Karpas-422 (cell line): ENCODE data around the gene FGF12. TPM values are rescaled to one million over a fixed set of nuclear protein-coding genes. Genes with fewer than 3 reads are reported as not detected.

Experiments used
- DNase-seq: peaks from one replicate; pipeline ENCODE4 v3.0.0-alpha.2; 2015
- H2AFZ ChIP-seq: fragments of 200-600 bp; sonication (generic); 2 replicates; pipeline ENCODE4 v1.6.1; 2014; ENCODE audit warnings: antibody characterized with exemption, low read length, mixed read lengths
- H3K27ac ChIP-seq: fragments of 200-600 bp; sonication (generic); 2 replicates; pipeline ENCODE4 v1.5.1; 2014; ENCODE audit warnings: mild to moderate bottlenecking, low read length, moderate library complexity
- H3K27me3 ChIP-seq: fragments of 200-600 bp; sonication (generic); 2 replicates; pipeline ENCODE4 v1.6.1; 2014; ENCODE audit warnings: low read length, mixed read lengths
- H3K36me3 ChIP-seq: fragments of 200-600 bp; sonication (generic); 2 replicates; pipeline ENCODE4 v1.6.1; 2014; ENCODE audit warnings: low read length, mixed read lengths; ENCODE audit not compliant: insufficient read depth
- H3K4me1 ChIP-seq: fragments of 200-600 bp; sonication (generic); 2 replicates; pipeline ENCODE4 v1.6.1; 2014; ENCODE audit warnings: mild to moderate bottlenecking, low read length, mixed read lengths
- H3K4me2 ChIP-seq: fragments of 200-600 bp; sonication (generic); 2 replicates; pipeline ENCODE4 v1.6.1; 2014; ENCODE audit warnings: low read length, low read depth, mild to moderate bottlenecking; ENCODE audit not compliant: poor library complexity, severe bottlenecking
- H3K4me3 ChIP-seq: fragments of 200-600 bp; sonication (generic); 2 replicates; pipeline ENCODE4 v1.5.1; 2014; ENCODE audit warnings: mild to moderate bottlenecking, antibody characterized with exemption, low read length, mixed read lengths
- H3K79me2 ChIP-seq: fragments of 200-600 bp; sonication (generic); 2 replicates; pipeline ENCODE4 v1.6.1; 2014; ENCODE audit warnings: mild to moderate bottlenecking, low read length, mixed read lengths
- H3K9ac ChIP-seq: fragments of 200-600 bp; sonication (generic); 2 replicates; pipeline ENCODE4 v1.6.0; 2014; ENCODE audit warnings: low read length
- H3K9me2 ChIP-seq: fragments of 200-600 bp; sonication (generic), shearing (Covaris generic); replicated peaks from 2 replicates; pipeline ENCODE4 v1.6.0; 2014; ENCODE audit warnings: mild to moderate bottlenecking, low read length, moderate library complexity; ENCODE audit not compliant: insufficient read depth
- H3K9me3 ChIP-seq: fragments of 300-700, 200-600 bp; sonication (generic); 2 replicates; pipeline ENCODE4 v1.6.1; 2014; ENCODE audit warnings: low read length, mixed read lengths
- H4K20me1 ChIP-seq: fragments of 200-600 bp; sonication (generic); 2 replicates; pipeline ENCODE4 v1.6.1; 2014; ENCODE audit warnings: mild to moderate bottlenecking, antibody characterized with exemption, low read length, low read depth; ENCODE audit not compliant: insufficient read depth
- total RNA-seq: library from RNA; depleted of rRNA; stranded (reverse); fragments of >200 nt; shearing (Covaris generic); gene quantifications from 2 replicates; pipeline ENCODE4 v1.2.3, GENCODE V29; 2014; ENCODE audit warnings: low replicate concordance

Gene FGF12
- total RNA-seq, 1 experiment from 2014 or later, result not detected

DNA sequence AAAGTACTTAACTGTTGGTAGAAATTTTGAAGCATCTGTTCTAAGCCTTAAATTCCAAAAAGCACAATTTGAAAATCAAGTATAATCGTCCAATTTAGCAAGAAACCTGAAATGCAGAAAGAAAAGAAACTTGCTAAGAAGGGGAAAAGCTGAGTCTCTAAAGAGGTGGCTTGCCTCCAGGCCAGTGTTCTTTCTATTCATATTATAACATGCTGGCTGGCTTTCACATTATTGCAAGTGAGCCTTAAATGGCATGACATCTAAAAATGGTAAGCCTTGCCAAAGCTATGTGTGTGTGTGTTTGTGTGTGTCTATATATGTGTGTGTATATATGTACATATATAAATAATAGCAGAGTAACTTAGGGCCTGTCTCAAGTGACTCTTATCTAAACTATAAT lies 89.5 kb downstream of the FGF12 start:
- no peaks in the 10 kb centered on the region for H4K20me1 ChIP-seq
- H3K9me3 ChIP-seq, result no peaks in the 10 kb centered on the region

DNA sequence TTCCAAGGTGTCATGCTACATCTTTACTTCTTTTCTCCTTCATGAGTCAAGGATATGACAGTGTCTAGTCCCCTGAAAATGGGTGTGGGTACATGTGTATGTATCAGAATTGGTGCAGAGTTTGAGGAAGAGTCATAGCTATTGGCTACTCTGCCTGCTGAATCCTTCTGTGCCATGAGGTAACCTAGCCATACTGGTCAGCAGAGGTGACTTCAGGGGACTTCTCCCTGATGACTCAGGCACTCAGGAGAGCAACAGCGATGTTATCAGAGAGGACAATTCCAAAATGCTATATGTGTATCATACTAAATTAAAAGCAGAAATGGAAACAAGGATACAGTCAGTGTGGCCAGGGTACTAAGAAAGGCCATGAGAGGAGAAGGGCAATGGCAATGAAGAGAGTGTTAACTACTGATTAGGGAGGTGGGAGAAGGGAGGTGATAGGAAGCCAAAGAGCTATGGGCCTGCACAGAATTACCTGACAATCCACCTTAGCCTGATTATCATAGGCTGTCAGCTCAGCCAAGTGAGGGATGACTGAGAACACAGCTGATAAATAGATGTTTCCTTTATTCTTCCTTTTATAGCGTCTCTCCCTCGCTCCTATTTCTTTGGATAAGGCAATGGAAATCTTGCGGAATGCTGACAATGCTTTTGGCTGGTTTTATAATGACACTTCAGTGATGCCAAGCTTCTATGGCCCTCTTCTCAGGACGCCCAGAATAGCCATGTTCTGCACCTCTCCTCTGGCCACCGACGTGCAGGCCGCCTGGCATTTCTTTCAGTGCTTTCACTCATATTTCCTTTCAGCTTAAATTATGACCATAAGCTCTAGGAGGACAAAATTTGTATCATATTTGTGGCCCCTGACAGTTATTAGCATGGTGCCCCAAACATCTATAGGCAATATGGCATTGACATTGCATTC lies 90.6 kb downstream of the FGF12 start:
- H3K4me3 ChIP-seq, result no peak overlapping the region
- no peak overlapping the region for H3K4me2 ChIP-seq
- H2AFZ ChIP-seq, result no peak overlapping the region
- no peaks in the 10 kb centered on the region for H4K20me1 ChIP-seq
- no peak for DNase-seq
- H3K4me1 ChIP-seq, result no peaks in the 10 kb centered on the region
- H3K9me3 ChIP-seq, result no peaks in the 10 kb centered on the region
- H3K27ac ChIP-seq, result no peak overlapping the region
- no peaks in the 10 kb centered on the region for H3K9me2 ChIP-seq
- H3K79me2 ChIP-seq, result no peaks in the 10 kb centered on the region
- no peaks in the 10 kb centered on the region for H3K27me3 ChIP-seq
- H3K9ac ChIP-seq, result no peak overlapping the region
- H3K36me3 ChIP-seq, result no peaks in the 10 kb centered on the region

More for the DNA sequence above, 89.5 kb downstream of the FGF12 start:
- Histone ChIP-seq H3K4me2 (no peak overlapping the region), H3K9me2 (no peaks in the 10 kb centered on the region), H3K9ac (no peak overlapping the region), H3K27ac (no peak overlapping the region), H3K4me3 (no peak overlapping the region), H3K27me3 (no peaks in the 10 kb centered on the region), H3K36me3 (no peaks in the 10 kb centered on the region), H3K79me2 (no peaks in the 10 kb centered on the region), H3K4me1 (no peaks in the 10 kb centered on the region), H2AFZ (no peak overlapping the region)
- no peak for DNase-seq

DNA sequence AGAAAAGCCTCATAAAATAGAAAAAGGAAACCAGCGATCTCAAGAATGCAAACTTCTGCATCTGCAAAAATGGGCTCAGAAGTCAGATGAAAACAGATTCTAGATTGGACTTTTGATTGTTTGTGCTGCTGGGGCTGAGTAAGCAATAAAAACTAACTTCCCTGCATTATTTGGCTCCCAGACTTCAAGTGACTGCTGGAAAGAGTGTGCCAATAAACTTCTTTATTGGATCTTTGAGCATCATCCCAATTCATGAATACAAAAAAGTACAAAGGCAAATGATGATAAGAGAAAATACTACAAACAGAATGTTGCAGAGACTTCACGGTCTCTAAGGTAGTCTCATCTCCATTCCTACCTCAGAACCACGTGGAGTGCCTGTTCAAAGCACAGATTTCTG lies 97.9 kb downstream of the FGF12 start:
- no peak for DNase-seq
- no peaks in the 10 kb centered on the region for H3K36me3 ChIP-seq
- no peaks in the 10 kb centered on the region for H3K79me2 ChIP-seq
- H3K9ac ChIP-seq, result no peak overlapping the region
- no peaks in the 10 kb centered on the region for H3K9me3 ChIP-seq
- H3K4me1 ChIP-seq, result no peaks in the 10 kb centered on the region; the same call in 1 of the 2 replicates
- H2AFZ ChIP-seq, result no peak overlapping the region
- H3K4me2 ChIP-seq, result no peak overlapping the region
- H3K27me3 ChIP-seq, result no peaks in the 10 kb centered on the region
- H3K27ac ChIP-seq, result no peak overlapping the region
- no peaks in the 10 kb centered on the region for H4K20me1 ChIP-seq
- no peak overlapping the region for H3K4me3 ChIP-seq
- no peaks in the 10 kb centered on the region for H3K9me2 ChIP-seq

DNA sequence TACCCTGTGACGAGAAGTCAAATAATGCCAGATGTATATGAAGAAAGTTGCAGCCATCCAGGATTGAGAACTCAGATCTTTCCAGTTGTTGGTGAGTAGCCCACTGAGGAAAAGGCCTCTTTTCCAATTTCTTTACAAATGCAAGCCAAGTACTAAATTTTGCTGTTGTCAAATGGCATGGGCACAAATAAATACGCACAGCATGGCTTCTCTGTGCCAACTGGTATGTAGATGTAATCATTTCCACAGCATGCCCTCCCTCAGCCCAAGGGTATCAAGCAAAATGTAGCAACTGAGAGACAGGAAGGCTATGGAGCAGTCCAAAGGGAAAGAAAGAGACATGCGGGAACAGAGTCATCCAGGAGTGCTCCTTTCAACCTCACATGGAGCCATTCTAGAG lies 105.4 kb downstream of the FGF12 start:
- Histone ChIP-seq H3K79me2 (no peaks in the 10 kb centered on the region), H3K27ac (no peak overlapping the region), H3K36me3 (no peaks in the 10 kb centered on the region), H4K20me1 (no peaks in the 10 kb centered on the region), H3K9me2 (no peaks in the 10 kb centered on the region), H3K4me2 (no peak overlapping the region), H3K9me3 (no peaks in the 10 kb centered on the region), H3K4me3 (no peak overlapping the region), H3K4me1 (no peaks in the 10 kb centered on the region), H3K9ac (no peak overlapping the region), H3K27me3 (no peaks in the 10 kb centered on the region), H2AFZ (no peak overlapping the region)
- DNase-seq, result no peak

DNA sequence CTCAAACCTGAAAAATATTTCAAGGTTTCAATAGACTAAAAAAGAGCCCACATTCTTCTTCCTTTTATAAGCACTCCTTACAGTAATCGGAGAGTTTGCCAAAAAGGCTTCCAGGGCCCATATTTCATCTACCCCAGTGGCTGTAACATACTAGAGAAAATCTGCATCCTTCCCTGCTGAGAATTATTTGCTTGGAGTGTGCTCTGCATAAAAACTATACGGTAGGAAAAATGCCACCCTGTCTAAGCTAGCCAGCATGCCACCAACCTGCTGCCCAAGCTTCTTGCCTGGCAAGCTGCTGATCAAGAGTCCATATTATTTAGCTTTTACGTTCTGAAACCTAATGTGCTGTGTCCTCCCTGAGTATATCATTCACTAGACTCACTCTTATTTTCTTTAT lies 107.1 kb downstream of the FGF12 start:
- Histone ChIP-seq H3K4me1 (no peaks in the 10 kb centered on the region), H4K20me1 (no peaks in the 10 kb centered on the region), H3K9ac (no peak overlapping the region), H3K4me2 (no peak overlapping the region), H3K27me3 (no peaks in the 10 kb centered on the region), H3K9me3 (no peaks in the 10 kb centered on the region), H2AFZ (no peak overlapping the region), H3K79me2 (no peaks in the 10 kb centered on the region), H3K9me2 (no peaks in the 10 kb centered on the region), H3K27ac (no peak overlapping the region), H3K4me3 (no peak overlapping the region), H3K36me3 (no peaks in the 10 kb centered on the region)
- DNase-seq, result no peak

DNA sequence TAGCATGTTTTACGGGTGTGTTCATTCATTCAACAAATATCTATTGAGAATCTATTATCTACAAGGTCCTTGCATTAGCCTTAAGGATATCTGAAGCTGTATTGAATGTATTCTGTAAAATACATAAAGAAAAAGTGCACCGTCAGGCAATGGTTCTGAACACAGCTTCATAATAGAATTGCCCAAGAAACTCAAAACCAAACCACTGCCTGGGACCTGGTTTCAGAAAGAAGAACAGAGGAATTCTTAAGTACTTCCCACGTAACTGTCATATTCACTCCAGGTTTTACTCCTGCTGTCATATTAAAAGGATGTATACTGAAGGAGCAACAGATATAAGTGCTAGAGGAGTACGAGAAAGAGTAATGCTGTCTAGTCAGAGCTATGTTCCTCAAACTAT lies 115.9 kb downstream of the FGF12 start:
- H3K27me3 ChIP-seq, result no peaks in the 10 kb centered on the region
- no peak overlapping the region for H2AFZ ChIP-seq
- no peaks in the 10 kb centered on the region for H3K36me3 ChIP-seq
- no peak overlapping the region for H3K27ac ChIP-seq
- no peak overlapping the region for H3K9ac ChIP-seq
- no peak overlapping the region for H3K4me3 ChIP-seq
- H3K4me2 ChIP-seq, result no peak overlapping the region
- H3K9me3 ChIP-seq, result no peaks in the 10 kb centered on the region
- H3K4me1 ChIP-seq, result no peaks in the 10 kb centered on the region
- H3K9me2 ChIP-seq, result no peaks in the 10 kb centered on the region
- no peaks in the 10 kb centered on the region for H4K20me1 ChIP-seq
- no peaks in the 10 kb centered on the region for H3K79me2 ChIP-seq
- DNase-seq, result no peak

DNA sequence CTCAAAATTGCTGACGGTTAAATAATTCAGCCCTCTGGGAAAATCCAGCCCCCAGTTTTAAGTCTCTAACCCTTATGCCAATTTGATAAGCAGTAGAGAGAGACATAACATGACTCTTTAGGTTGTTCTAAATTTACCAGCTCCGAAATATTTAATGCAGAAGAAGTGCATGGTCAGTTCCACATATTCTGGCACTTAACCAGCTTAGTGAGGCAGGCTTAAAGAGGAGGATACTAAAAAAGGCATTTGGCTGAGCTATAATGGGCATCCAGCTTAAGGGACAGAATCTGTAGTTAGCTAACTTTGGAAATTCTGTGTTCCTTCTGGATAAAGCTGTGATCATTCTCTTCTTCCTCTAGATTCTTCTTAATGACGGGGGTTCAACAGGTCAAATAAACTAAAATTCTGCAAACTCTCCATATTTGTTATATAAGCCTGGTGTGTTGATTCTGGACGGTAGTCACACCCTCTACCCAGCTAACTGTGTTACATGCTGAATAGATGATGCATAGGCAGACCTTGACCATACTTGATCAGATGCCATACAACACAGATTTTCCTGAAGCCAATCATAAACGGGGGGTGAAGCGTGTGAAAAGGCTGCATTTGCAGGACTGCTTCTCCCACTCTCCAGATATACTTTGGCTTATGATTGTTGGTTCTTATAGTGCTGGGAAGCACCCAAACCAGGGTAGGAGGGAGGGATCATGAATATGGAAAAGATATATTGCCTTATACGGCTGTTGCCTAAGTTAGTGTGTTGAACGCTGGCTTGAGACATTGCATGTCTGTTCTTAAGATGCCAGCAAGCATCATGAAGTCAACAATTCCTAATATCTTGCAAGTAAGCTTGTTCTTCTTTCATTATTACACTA lies 118.4 kb downstream of the FGF12 start:
- Histone ChIP-seq H4K20me1 (no peaks in the 10 kb centered on the region), H3K9ac (no peak overlapping the region), H3K79me2 (no peaks in the 10 kb centered on the region), H3K9me2 (no peaks in the 10 kb centered on the region), H3K36me3 (no peaks in the 10 kb centered on the region), H3K27me3 (no peaks in the 10 kb centered on the region), H3K4me3 (no peak overlapping the region), H3K4me2 (no peak overlapping the region), H3K27ac (no peak overlapping the region), H2AFZ (no peak overlapping the region), H3K9me3 (no peaks in the 10 kb centered on the region), H3K4me1 (no peaks in the 10 kb centered on the region)
- no peak for DNase-seq

DNA sequence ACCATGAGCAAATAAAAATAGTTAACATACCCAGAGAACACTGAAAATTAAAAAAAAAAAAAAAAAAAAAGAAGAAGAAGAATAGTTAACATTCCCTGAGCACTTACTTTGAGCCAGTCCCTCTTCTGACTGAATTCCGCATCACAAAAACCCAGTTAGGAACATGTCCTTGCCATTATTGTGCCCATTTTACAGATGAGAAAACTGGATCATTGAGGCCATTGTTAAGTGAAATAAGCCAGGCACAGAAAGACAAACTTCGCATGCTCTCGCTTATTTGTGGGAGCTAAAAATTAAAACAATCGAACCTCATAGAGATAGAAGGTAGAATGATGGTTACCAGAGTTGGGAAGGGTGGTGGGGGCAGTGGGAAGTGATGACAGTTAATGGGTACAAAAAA lies 119.5 kb downstream of the FGF12 start:
- H3K9me2 ChIP-seq, result no peaks in the 10 kb centered on the region
- H3K79me2 ChIP-seq, result no peaks in the 10 kb centered on the region
- H2AFZ ChIP-seq, result no peak overlapping the region
- H3K36me3 ChIP-seq, result no peaks in the 10 kb centered on the region
- H4K20me1 ChIP-seq, result no peaks in the 10 kb centered on the region
- no peak overlapping the region for H3K4me2 ChIP-seq
- no peaks in the 10 kb centered on the region for H3K9me3 ChIP-seq
- no peak for DNase-seq
- H3K27ac ChIP-seq, result no peak overlapping the region
- H3K27me3 ChIP-seq, result no peaks in the 10 kb centered on the region
- no peaks in the 10 kb centered on the region for H3K4me1 ChIP-seq
- H3K9ac ChIP-seq, result no peak overlapping the region
- H3K4me3 ChIP-seq, result no peak overlapping the region
